Peyer's patch (tissue), 4 donors: Measurements from ENCODE around the gene RMDN2. TPM values are rescaled to one million over a fixed set of nuclear protein-coding genes. Genes with fewer than 3 reads are reported as not detected.

Source experiments
- DNase-seq, 3 donors: peaks; one replicate each; pipeline ENCODE4 v3.0.0-alpha.2; 2017 to 2019
- H3K27ac ChIP-seq, 4 donors: fragments of 200-600 bp; sonication (generic); one replicate each; pipeline ENCODE4 v1.5.1; 2016 to 2019
- H3K27me3 ChIP-seq, 2 donors: fragments of 200-600 bp; sonication (generic); one replicate each; pipeline ENCODE4 v1.5.1; 2019
- H3K36me3 ChIP-seq, 3 donors: fragments of 200-600 bp; sonication (generic); one replicate each; pipeline ENCODE4 v1.5.1; 2016 to 2019
- H3K4me1 ChIP-seq, 4 donors: fragments of 200-600 bp; sonication (generic); one replicate each; pipeline ENCODE4 v1.5.1; 2016 to 2019
- H3K4me3 ChIP-seq, 4 donors: fragments of 200-600 bp; sonication (generic); 1 replicate in 3 of 4; 2 replicates in 1 of 4; pipeline ENCODE4 v1.5.1; 2016 to 2019; ENCODE audit warnings: mild to moderate bottlenecking in 1 of 4
- H3K9me3 ChIP-seq, 4 donors: fragments of 200-600 bp; sonication (generic); one replicate each; pipeline ENCODE4 v1.5.1; 2016 to 2019; ENCODE audit warnings: mild to moderate bottlenecking in 1 of 4
- CTCF ChIP-seq, 6 experiments: fragments of 450-650 bp in 4 of 6; fragments of 200-600 bp in 2 of 6; sonication (generic) in 1 of 6; IDR thresholded peaks; one replicate each; pipeline ENCODE4 v1.5.1; 2017 to 2019; ENCODE audit warnings: antibody characterized with exemption in 6 of 6, mild to moderate bottlenecking in 3 of 6, moderate library complexity in 1 of 6
- POLR2A ChIP-seq, 2 donors: fragments of 450-650 bp; IDR thresholded peaks; one replicate each; pipeline ENCODE4 v1.5.1; 2017; ENCODE audit warnings: antibody characterized with exemption in 2 of 2, mild to moderate bottlenecking in 2 of 2, moderate library complexity in 2 of 2
- total RNA-seq, 4 donors: library from RNA; depleted of rRNA; stranded (reverse); fragments of >200 nt; gene quantifications; one replicate each; pipeline ENCODE4 v1.1.0, GENCODE V29; 2016

The RMDN2 gene
- total RNA-seq, 4 donors from 2014 or later, result 13.2 to 39.0 (median 30.9) TPM

GRCh38 chr2:37912056-37912455 is 13.0 kb upstream of the RMDN2 start:
- no peak for TF ChIP-seq CTCF (IDR thresholded peaks at IDR 0.05)
- no peak for TF ChIP-seq POLR2A (IDR thresholded peaks at IDR 0.05)
- H3K4me3 ChIP-seq, result no peak overlapping the region

GRCh38 chr2:37912616-37913015 is 12.5 kb upstream of the RMDN2 start:
- no peaks in the 10 kb centered on the region for H3K36me3 ChIP-seq
- H3K9me3 ChIP-seq, result no peaks in the 10 kb centered on the region
- peaks cover 0 to 6% (median 0%) of the 10 kb centered on the region in 4 donors for H3K4me1 ChIP-seq
- no peak for DNase-seq
- no peaks in the 10 kb centered on the region for H3K27me3 ChIP-seq
- TF ChIP-seq CTCF (IDR thresholded peaks at IDR 0.05) (no peak), POLR2A (IDR thresholded peaks at IDR 0.05) (no peak)
- no peak overlapping the region for H3K4me3 ChIP-seq
- no peak overlapping the region for H3K27ac ChIP-seq

More at GRCh38 chr2:37912056-37912455, 13.0 kb upstream of the RMDN2 start:
- H3K9me3 ChIP-seq, result no peaks in the 10 kb centered on the region
- H3K36me3 ChIP-seq, result no peaks in the 10 kb centered on the region
- no peak overlapping the region for H3K27ac ChIP-seq
- H3K4me1 ChIP-seq, result peaks cover 0 to 6% (median 0%) of the 10 kb centered on the region in 4 donors
- DNase-seq, result no peak
- no peaks in the 10 kb centered on the region for H3K27me3 ChIP-seq

GRCh38 chr2:37914340-37914739 is 10.7 kb upstream of the RMDN2 start:
- no peak overlapping the region for H3K27ac ChIP-seq
- no peaks in the 10 kb centered on the region for H3K9me3 ChIP-seq
- H3K36me3 ChIP-seq, result no peaks in the 10 kb centered on the region
- no peaks in the 10 kb centered on the region for H3K27me3 ChIP-seq
- no peak overlapping the region for H3K4me3 ChIP-seq
- H3K4me1 ChIP-seq, result peaks cover 0 to 6% (median 0%) of the 10 kb centered on the region in 4 donors
- TF ChIP-seq POLR2A (IDR thresholded peaks at IDR 0.05) (no peak), CTCF (IDR thresholded peaks at IDR 0.05) (no peak)
- no peak for DNase-seq

- Histone ChIP-seq H3K27ac (no peak overlapping the region), H3K36me3 (no peaks in the 10 kb centered on the region), H3K4me1 (peaks cover 0 to 6% (median 0%) of the 10 kb centered on the region in 4 donors), H3K9me3 (no peaks in the 10 kb centered on the region), H3K27me3 (no peaks in the 10 kb centered on the region), H3K4me3 (no peak overlapping the region)
- DNase-seq, result no peak
- TF ChIP-seq POLR2A (IDR thresholded peaks at IDR 0.05) (no peak), CTCF (IDR thresholded peaks at IDR 0.05) (no peak)
Observed at GRCh38 chr2:37915773-37916172, 9.3 kb upstream of the RMDN2 start.

GRCh38 chr2:37916512-37917082 is 8.5 kb upstream of the RMDN2 start:
- no peak for DNase-seq
- H3K27me3 ChIP-seq, result no peaks in the 10 kb centered on the region
- no peaks in the 10 kb centered on the region for H3K36me3 ChIP-seq
- no peak overlapping the region for H3K27ac ChIP-seq
- peaks cover 0 to 6% (median 0%) of the 10 kb centered on the region in 4 donors for H3K4me1 ChIP-seq
- H3K4me3 ChIP-seq, result no peak overlapping the region
- no peak for TF ChIP-seq POLR2A (IDR thresholded peaks at IDR 0.05)
- no peak for TF ChIP-seq CTCF (IDR thresholded peaks at IDR 0.05)
- no peaks in the 10 kb centered on the region for H3K9me3 ChIP-seq
